HG02623 (cell line): Measurements from ENCODE around the gene PDE6C.
"Not testable (repeated sequence)": the region's sequence is repeated elsewhere in the genome, so short reads cannot be mapped to it uniquely, and the experiment has no call there.

Source experiments
- ATAC-seq: cut with Tn5 transposase; IDR thresholded peaks from one replicate; pipeline ENCODE4 v1.9.1; 2021; ENCODE audit warnings: moderate library complexity; ENCODE audit not compliant: unreplicated experiment

The PDE6C gene

DNA sequence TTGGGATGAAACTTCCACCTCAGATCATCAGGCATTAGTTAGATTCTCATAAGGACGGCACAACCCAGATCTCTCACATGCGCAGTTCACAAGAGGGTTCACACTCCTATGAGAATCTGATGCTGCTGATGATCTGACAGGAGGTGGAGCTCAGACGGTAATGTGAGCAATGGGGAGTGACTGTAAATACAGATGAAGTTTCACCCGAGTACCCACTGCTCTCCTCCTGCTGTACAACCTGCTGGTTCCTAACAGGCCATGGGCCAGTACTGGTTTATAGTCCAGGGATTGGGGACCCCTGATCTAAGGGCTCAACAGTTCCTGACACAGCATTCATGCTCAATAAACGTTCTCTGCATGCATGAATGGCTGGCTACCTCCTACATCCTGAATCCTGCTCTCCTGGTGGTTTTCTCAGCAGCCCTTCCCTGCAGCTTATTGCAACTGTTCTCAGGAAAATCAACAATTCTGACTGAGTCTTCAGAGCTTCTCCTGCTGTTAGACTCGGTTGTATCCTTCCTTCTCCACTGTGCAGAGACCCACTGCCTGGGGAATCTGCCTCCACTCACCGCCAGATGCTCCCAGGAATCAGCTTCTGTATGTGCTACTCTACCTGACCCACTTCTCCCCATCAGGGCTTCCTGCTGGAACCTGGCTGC is 17.4 kb downstream of the PDE6C start:
- no peak for ATAC-seq

- ATAC-seq, result no peak
These were observed 18.6 kb downstream of the PDE6C start for GRCh38 chr10:93630625-93631557.

DNA sequence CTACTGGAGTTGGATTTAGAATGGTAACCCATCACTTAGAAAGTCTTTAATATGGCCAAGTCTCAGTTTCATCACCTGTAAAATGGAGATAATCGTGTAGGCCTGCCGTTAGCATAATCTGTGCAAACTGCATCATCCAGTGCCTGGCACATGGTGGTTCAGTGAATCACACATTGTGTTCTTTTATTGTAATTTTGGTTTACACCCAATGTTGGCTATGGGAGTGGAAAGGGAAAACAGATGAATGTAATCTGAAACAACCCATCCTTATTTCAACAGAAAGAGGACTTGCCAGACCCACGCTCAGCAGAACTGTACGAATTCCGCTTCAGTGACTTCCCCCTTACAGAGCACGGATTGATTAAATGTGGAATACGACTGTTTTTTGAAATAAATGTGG is 27.5 kb downstream of the PDE6C start:
- ATAC-seq, result no peak

- no peak for ATAC-seq
These were observed 40.5 kb downstream of the PDE6C start for GRCh38 chr10:93652857-93653256.

- no peak for ATAC-seq
These were observed 41.9 kb downstream of the PDE6C start for GRCh38 chr10:93654201-93654600.

DNA sequence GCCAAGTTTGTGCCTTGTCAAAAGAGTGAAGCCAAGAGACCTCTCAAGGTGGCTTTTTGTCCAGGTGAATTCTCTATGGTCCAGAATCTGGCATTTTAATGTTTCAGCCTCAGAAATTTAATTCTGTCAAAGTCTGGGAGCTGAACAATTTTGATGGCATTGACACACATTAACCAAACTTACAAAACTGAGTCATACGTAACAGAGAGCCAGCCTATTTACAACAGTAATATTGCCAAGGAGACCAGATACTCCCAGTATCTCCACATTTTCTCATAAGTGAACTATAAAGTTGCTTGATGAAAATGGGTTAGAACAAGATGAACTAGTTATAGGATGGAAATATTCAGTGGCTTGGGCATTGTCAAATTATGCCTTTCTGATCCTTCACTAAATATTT is 43.8 kb downstream of the PDE6C start:
- ATAC-seq, result no peak

DNA sequence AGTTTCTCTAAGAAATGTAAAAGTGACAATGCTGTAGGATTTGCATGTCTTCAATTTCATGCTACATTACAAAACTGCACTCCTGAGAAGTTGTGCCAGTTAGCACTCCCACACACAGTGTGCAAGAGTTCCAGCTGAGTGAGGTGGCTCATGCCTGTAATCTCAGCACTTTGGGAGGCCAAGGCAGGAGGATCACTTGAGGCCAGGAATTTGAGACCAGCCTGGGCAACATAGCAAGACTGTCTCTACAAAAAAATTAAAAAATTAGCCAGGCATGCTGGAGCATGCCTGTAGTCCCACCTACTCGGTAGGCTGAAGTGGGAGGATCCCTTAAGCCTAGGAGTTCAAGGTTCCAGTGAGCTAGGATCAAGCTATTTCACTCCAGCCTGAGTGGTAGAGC is 45.4 kb downstream of the PDE6C start:
- no peak for ATAC-seq

GRCh38 chr10:93666030-93666429 is 53.7 kb downstream of the PDE6C start:
- no peak for ATAC-seq

DNA sequence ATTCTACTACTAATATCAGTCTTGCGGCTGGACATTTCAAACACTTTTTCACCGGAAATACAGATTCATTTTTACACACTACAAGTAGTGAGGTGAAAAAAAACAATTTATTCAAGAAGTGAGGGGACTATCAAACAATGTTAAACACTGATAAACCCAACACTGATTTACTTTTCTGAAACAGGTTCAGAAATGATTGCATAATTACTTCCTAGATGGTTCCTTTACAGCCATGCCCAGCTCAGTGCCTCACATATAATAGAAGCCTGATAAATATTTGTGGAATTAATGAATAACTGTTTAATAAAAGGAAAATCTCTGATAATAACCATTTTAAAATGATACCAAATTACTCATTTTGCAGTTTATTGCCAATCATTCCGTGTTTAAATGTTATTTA is 55.5 kb downstream of the PDE6C start:
- no peak for ATAC-seq

DNA sequence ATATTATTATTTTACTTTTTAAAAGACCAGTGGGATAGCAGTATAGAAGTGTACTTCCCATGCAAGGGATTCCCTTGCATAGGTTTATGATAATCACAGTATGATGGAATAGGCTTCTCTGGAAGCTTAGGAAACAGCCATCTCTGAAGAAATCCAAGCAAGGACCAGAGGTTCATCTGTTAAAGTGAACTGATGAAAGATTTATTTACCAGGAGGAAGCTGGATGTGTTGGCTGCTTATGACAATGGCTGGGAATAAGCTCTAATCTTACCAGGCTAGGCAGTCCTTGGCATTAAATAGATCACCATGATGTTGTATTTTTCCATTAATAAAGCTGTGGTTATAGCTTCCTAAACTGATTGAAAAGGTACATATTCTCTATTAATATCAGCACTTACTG is 58.0 kb downstream of the PDE6C start:
- ATAC-seq, result no peak

DNA sequence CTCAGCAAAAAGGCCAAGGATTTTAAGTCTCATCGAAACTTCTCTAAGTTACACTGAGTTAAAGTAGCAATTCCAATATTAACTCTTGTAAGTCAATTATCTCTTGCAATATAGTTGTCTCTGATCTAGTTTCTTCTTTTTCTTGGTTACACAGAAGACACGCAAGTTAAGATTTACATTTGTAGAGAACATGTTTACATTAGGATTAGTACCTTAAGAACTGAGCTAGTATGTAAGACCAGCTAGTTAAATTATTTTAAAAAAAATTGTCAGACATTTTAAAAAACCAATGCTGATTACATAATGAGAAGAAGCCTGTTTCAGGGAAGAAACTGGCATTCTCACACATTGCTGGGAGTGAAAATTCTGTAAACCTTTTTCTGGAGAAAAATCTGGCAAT is 58.7 kb downstream of the PDE6C start:
- ATAC-seq, result no peak

DNA sequence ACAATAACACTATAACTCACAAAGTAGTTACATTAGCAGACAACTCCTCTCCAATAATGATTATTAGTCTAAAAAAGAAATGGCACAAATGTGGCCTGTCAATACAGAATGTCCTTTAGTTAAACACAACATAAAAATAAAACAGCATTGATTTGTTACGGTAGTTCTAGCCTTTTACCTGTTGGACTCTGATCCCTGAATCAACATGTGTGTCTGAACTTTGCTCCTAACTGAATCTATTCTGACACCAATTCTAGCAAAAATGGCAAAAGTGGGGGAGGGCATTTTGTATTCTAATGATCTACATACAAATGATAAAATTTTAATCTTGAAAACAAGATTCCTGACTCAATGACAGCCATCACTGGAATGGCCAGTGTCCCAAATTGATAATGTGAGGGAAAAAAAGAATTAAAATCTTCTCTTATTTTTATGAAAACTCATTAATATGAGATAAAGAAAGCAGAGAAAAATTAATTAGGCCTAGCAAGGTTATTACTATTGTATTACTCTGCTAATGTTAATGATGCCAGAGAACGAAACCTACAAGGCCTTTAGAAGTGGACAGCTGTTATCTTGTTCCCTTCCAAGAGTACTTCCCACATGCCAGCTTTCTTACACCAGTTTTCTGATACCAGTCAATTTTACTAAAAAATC is 59.8 kb downstream of the PDE6C start:
- no peak for ATAC-seq

DNA sequence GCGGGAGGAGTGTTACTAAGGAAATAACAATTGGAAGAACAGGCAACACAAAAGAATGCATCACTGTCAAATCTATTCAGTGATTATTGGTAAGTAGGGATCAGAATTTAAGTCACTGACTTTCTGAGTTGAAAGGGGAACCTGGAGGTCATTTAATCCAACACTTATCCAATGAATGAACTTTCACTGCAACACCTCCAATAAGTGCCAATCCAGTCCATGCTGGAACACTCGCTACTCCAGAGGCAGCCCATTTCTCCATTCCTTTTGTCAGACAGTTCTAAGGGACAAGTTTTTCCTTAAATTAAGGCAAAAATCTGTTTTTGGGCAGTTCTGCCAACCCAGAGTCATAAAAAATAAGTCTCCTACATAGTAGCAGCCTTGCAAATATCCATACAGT is 60.6 kb downstream of the PDE6C start:
- no peak for ATAC-seq

GRCh38 chr10:93673791-93674190 is 61.5 kb downstream of the PDE6C start:
- ATAC-seq, result no peak

DNA sequence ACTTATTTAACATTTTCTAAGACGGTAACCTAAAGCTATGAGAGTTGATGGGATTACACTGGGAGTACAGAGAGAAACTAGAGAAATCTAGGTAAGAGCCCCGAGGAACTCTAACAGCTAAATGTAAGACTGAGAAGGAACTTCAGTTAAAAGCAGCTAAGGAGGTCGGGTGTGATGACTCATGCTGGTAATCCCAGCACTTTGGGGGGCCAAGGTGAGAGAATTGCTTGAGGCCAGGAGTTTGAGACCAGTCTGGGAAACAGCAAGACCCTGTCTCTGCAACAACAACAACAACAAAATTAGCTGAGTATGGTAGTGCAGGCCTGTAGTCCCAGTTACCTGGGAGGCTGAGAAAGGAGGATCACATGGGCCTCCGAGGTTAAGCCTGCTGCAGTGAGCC is 66.0 kb downstream of the PDE6C start:
- ATAC-seq, result no peak

- no peak for ATAC-seq
These were observed 66.7 kb downstream of the PDE6C start for GRCh38 chr10:93678805-93679587.

DNA sequence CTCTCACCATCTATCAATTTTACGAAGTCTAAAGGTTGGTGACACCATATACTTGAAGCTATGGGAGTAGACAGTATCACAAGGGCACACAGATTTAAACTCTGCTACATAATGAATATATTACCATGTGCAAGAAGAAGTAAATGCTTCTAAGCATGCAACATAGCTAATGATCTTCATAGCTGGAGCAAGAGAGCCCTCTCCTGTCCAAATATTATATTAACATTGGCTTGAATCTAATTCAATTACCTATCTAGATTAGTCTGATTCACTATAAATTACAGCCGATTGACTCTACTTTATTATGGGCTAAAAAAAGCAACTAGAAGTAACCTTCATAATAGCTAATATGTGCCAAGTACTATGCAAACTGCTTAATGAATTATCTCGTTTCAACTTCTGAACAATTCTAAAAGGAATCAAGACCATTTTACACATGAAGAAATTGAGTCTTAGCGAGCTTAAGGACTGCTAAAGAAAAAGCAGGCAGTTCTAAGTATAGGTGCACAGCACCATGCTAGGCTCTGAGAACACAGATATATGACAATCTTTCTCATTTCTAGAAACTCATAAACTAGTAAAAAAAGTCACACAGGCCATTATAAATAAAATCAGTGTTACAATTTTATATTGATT is 68.2 kb downstream of the PDE6C start:
- ATAC-seq, result no peak

GRCh38 chr10:93687737-93688136 is 75.4 kb downstream of the PDE6C start:
- no peak for ATAC-seq

DNA sequence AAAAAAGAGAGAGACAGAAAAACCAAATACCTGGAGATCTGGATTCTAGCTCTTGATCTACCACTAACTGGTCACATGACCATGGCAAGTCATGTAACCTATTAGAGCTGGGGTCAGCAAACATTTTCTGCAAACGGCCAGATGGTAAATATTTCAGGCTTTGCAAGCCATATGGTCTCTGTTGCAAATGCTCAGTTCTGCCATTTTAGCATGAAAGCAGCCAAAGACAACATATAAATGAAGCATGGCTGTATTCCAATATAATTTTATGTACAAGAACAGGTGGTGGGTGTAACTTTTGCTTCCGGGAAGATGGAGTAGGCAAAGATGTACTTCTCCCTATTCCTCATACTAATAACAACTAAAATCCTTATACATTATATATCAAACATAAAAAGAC is 83.4 kb downstream of the PDE6C start:
- ATAC-seq, result no peak

DNA sequence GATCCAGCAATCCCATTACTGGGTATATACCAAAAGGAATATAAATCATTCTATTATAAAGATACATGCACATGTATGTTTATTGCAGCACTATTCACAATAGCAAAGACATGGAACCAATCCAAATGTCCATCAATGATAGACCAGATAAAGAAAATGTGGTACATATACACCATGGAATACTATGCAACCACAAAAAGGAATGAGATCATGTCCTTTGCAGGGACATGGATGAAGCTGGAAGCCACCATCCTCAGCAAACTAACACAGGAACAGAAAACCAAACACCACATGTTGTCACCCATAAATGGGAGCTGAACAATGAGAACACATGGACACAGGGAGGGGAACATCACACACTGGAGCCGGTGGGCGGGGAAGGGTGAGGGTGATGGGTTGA is 84.2 kb downstream of the PDE6C start:
- not testable (repeated sequence) for ATAC-seq

GRCh38 chr10:93697207-93697606 is 84.9 kb downstream of the PDE6C start:
- ATAC-seq, result no peak
